Measurements from ENCODE around the gene ZNF282.

Gene ZNF282

GRCh38 chr7:149195180-149196150, at the start of gene ZNF282:
Gene ZNF282 (plus strand): TSS chr7:149195546. CDS start chr7:149195590, 44 bp downstream.
- DNase-seq = peak; percentile 61

DNA sequence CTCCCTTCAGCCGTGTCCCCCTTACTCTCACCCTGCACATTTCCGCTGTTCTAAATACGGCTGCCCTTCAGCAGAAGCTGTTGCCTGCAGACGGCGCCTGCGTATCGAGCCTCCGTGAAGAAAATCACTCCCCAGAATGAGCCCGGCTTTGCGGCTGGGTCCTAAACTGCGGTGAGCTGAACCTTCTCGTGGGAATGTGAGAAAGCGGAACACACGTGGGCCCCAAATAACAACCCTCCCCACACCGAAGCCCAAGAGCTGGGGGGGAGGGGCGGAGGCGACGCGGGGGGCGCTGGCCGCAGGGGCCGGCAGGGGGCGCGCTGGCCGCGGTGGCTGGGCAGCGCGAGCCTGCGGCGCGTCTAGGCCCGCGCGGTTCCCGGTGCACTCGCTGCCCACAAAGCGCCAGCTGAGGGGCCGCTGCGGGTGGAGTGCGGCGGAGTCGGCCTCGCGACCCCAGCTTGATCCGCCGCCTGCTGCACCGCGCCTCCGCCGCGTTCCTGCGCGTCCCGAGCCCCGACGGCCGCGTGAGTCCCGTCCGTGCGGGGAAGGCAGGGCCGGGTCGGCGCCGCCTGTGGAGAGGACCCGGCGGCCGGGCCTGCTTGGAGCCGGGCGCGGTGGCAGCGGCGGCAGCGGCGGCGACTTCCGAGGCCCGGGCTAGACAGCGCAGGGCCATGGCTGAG, 48.1 kb upstream of the ZNF282 start, which contains the start of gene ZNF398:
TSS of gene ZNF398 (plus strand) at position 382 of the 680 bp plus-strand sequence. CDS start at position 672, 290 bp downstream.
- no peak for DNase-seq

- DNase-seq = no peak
Measured at GRCh38 chr7:149147752-149148653, 47.3 kb upstream of the ZNF282 start.

DNA sequence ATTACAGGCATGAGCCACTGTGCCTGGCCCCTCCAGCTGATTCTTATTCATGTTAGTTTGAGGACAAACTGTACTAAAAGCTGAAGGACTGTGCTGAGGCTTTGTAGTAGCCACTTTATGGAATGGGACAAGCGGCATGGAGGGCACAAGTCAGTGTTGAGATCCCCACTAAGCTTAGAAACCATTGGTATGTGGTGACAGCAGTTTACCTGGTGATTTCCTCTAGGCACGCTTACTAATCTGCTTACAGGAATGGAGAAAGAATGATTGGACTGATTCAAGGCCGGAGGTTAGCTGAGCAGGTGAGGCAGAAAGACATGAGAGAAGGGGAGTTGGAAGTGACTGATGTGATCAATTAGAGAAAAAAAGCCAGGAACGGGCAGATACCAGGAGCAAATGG, 44.4 kb upstream of the ZNF282 start:
- no peak for DNase-seq

GRCh38 chr7:149153346-149153745, 42.0 kb upstream of the ZNF282 start:
- DNase-seq = no peak

DNA sequence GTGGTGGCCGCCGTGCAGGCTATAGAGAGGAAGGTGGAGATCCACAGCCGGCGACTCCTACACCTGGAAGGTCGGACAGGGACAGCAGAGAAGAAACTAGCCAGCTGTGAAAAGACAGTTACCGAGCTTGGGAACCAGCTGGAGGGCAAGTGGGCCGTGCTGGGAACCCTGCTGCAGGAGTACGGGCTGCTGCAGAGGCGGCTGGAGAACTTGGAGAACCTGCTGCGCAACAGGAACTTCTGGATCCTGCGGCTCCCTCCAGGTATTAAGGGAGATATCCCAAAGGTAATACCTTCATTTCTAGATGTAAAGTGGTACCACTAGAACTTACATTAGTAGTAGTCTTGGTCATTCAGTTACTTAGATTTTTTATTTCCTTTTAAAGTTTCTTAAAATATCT, 41.3 kb upstream of the ZNF282 start:
- no peak for DNase-seq

DNA sequence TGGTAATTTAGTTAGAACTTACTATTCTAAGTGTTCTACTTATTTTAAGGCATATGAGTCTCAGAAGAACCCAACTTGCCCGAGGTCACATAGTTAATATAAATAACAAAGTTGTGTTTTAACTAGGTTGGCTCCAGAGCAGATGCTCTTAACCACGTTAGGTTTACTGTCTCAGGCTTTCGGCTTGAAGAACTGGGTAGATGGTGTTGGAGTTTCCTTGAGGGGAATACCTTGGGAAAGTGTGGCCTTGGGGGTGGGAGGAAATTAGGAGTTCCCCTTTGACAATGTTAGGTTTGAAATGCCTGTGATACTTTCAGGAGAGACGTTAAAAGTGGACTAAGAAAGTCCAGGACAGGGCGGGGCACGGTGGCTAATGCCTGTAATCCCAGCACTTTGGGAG, 38.4 kb upstream of the ZNF282 start:
- no peak for DNase-seq

- no peak for DNase-seq
Measured at GRCh38 chr7:149161241-149161848, 34.0 kb upstream of the ZNF282 start.

GRCh38 chr7:149166142-149166541, 29.2 kb upstream of the ZNF282 start:
- DNase-seq = no peak

- no peak for DNase-seq
Measured at GRCh38 chr7:149166630-149167352, 28.6 kb upstream of the ZNF282 start.

DNA sequence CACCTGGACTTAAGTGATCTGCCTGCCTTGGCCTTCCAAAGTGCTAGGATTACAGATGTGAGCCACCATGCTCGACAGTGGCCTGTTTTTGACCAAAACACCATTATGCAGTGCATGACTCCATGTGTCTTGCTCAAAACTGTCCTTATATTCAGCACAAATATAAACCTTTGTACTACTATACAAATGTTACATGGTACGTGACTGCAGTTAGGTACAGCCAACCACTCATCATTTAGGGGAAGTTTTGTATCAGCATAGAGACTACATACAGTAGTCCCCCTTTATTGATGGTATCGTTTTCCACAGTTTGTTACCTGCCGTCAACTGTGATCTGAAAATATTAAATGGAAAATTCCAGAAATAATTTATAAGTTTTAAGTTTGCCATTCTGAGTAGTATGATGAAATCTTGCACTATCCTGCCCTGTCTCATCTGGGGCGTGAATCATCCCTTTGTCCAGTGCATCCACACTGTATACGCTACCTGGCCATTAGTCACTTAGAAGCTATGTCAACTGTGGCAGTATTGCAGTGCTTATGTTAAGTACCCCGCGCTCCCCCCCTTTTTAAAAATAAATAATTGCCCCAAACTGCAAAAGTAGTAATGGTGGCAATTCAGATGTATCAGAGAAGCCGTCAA, 23.3 kb upstream of the ZNF282 start:
- no peak for DNase-seq

GRCh38 chr7:149172534-149172920, 22.8 kb upstream of the ZNF282 start:
- DNase-seq = no peak

DNA sequence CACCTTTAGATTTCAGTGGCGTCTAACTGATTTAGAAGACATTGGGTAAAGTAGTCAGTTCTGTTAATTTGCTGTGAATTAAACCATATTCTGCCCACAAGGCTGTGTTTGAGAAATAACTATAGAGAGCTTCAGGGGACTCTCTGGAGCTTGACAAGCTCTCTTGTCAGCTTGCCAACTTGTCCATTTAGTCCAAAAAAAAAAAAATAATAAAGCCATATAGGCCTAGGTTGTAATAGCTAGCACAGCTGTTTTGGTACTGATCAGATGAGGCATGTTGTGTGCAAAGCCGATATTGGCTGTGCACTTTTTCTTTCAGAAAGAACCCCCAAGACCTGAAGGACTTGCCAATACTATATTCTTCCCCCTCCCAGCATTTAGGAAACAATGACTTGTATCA, 20.2 kb upstream of the ZNF282 start:
- no peak for DNase-seq

DNA sequence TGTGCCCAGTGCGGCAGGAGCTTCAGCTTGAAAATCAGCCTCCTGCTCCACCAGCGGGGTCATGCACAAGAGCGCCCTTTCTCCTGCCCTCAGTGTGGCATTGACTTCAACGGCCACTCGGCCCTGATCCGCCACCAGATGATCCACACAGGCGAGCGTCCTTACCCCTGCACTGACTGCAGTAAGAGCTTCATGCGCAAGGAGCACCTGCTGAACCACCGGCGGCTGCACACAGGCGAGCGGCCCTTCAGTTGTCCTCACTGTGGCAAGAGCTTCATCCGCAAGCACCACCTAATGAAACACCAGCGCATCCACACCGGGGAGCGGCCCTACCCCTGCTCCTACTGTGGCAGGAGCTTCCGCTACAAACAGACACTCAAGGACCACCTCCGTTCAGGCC, 16.1 kb upstream of the ZNF282 start:
- no peak for DNase-seq

DNA sequence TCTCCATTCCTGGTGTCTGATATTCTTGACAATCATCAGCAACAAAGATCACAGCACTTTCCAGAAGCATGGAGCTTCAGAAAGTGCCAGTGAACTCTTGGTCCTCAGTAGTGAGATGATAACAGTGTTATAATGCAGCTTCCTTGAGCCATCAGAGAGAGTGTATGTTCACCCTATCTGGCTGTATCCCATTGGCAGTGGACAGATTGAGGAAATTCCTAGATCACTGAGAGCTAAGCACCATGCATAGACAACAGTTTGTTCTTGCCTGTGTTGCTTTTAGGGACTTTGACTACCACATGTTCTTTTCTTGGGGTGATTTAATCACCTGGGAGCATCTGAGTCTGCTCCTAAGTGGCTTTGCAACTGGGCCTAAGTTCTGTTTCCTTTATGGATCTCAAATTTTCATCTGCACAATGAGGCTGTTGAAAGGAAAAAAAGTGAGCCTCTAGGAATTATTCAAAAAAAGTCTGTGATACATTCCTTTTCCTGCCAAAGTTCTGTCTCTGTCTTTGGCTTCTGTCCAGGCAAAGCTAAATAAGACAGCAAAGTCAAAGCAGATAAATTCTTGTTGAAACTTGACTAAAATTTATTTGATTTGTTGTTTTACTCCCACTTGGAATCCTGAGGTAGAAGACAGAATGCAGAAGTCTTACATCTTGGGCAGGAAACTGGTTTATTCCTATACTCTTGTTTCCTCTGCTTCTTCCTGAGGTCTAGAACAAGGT, 14.5 kb upstream of the ZNF282 start:
- DNase-seq = no peak

DNA sequence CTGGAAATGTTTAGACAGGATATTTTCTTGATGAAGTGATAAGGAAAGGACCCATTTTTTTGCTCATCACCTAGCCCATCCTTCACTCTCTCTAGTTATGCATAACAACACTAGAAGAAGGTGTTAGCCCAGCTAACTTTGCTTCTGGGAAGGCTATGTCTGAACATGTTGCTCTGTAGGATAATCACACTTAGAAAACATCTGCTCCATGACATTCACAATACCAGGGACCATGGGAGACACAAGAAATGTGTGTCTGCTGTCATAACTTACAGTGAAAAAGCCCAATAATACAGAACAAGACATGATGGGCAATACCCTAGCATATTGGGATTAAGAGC, 13.9 kb upstream of the ZNF282 start:
- no peak for DNase-seq

GRCh38 chr7:149184274-149184673, 11.1 kb upstream of the ZNF282 start:
- DNase-seq = no peak

- DNase-seq = no peak
Measured at GRCh38 chr7:149188213-149188612, 7.1 kb upstream of the ZNF282 start.

DNA sequence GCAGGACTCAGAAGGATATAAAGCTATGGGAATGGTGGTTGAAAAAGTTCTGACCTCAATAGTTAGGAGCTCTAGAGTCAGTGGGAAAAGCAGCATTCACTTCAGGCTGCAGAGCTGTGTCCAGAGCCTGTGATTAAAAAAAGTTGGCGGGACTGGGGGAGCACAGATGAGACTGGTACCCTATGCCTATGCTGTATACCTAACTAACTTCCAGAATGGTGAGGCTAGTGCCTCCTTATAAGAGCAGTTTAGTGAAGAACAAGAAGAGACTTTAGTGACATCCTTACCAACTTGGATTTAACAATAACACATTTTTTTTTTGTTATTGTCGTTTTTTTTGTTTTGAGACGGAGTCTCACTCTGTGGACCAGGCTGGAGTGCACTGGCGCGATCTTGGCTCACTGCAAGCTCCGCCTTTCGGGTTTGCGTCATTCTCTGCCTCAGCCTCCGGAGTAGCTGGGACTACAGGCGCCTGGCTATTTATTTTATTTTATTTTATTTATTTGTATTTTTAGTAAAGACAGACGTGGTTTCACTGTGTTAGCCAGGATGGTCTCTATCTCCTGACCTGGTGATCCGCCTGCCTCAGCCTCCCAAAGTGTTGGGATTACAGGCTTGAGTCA, 6.6 kb upstream of the ZNF282 start:
- DNase-seq = no peak

DNA sequence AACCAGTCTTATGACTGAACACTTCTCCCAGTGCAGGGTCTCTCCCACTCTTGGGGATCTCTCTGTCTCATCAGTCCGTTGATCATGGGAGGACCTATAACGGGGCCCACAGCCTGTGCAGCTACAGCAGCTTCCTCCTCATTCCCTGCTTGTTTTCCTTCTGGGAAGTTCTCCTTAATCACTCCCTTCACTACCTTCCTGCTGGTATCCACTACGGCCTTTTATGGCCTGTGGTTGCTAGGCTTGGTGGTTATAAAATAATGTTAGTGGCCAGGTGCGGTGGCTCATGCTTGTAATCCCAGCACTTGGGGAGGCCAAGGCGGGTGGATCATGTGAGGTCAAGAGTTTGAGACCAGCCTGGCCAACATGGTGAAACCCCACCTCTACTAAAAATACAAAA, 3.5 kb upstream of the ZNF282 start:
- no peak for DNase-seq

All from NCI-H187 treated with DMSO at 0.1 percent for 48 hours (cell line).